HL-60 (cell line): Measurements from ENCODE around the gene RHEX.

Experiments used
- TF ChIP-seq, protein P1 (sequence below): IDR thresholded peaks from one replicate; pipeline ENCODE4 v1.5.1; 2011; ENCODE audit warnings: low read length, control low read depth, inconsistent platforms; ENCODE audit not compliant: insufficient read depth
- TF ChIP-seq, protein P2 (sequence below): IDR thresholded peaks from 2 replicates; pipeline ENCODE4 v1.6.1; 2012; ENCODE audit warnings: low read depth; ENCODE audit not compliant: insufficient replicate concordance

- TF ChIP-seq, protein P1, sequence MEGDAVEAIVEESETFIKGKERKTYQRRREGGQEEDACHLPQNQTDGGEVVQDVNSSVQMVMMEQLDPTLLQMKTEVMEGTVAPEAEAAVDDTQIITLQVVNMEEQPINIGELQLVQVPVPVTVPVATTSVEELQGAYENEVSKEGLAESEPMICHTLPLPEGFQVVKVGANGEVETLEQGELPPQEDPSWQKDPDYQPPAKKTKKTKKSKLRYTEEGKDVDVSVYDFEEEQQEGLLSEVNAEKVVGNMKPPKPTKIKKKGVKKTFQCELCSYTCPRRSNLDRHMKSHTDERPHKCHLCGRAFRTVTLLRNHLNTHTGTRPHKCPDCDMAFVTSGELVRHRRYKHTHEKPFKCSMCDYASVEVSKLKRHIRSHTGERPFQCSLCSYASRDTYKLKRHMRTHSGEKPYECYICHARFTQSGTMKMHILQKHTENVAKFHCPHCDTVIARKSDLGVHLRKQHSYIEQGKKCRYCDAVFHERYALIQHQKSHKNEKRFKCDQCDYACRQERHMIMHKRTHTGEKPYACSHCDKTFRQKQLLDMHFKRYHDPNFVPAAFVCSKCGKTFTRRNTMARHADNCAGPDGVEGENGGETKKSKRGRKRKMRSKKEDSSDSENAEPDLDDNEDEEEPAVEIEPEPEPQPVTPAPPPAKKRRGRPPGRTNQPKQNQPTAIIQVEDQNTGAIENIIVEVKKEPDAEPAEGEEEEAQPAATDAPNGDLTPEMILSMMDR = no peak
- TF ChIP-seq, protein P2, sequence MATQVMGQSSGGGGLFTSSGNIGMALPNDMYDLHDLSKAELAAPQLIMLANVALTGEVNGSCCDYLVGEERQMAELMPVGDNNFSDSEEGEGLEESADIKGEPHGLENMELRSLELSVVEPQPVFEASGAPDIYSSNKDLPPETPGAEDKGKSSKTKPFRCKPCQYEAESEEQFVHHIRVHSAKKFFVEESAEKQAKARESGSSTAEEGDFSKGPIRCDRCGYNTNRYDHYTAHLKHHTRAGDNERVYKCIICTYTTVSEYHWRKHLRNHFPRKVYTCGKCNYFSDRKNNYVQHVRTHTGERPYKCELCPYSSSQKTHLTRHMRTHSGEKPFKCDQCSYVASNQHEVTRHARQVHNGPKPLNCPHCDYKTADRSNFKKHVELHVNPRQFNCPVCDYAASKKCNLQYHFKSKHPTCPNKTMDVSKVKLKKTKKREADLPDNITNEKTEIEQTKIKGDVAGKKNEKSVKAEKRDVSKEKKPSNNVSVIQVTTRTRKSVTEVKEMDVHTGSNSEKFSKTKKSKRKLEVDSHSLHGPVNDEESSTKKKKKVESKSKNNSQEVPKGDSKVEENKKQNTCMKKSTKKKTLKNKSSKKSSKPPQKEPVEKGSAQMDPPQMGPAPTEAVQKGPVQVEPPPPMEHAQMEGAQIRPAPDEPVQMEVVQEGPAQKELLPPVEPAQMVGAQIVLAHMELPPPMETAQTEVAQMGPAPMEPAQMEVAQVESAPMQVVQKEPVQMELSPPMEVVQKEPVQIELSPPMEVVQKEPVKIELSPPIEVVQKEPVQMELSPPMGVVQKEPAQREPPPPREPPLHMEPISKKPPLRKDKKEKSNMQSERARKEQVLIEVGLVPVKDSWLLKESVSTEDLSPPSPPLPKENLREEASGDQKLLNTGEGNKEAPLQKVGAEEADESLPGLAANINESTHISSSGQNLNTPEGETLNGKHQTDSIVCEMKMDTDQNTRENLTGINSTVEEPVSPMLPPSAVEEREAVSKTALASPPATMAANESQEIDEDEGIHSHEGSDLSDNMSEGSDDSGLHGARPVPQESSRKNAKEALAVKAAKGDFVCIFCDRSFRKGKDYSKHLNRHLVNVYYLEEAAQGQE = no peak
Measured at GRCh38 chr1:206022766-206023165, 30.2 kb upstream of the RHEX start.
